Measurements from ENCODE around the gene PERM1.
"Not testable (repeated sequence)": the region's sequence is repeated elsewhere in the genome, so short reads cannot be mapped to it uniquely, and the experiment has no call there.

The PERM1 gene

GRCh38 chr1:947958-948357 is 33.9 kb downstream of the PERM1 start:
- H3K4me1 ChIP-seq (ENCODE audit: insufficient read depth, low read length, severe bottlenecking), result no peaks in the 10 kb centered on the region
- H3K36me3 ChIP-seq (ENCODE audit: insufficient read depth, low read length), result peaks cover 95% of the 10 kb centered on the region
- no peak overlapping the region for H3K9ac ChIP-seq (ENCODE audit: low read length)
- TF ChIP-seq EZH2 (IDR thresholded peaks at IDR 0.05; ENCODE audit: borderline replicate concordance, low read length), result no peak
- no peaks in the 10 kb centered on the region for H3F3A ChIP-seq (ENCODE audit: insufficient read depth, low read length)
- H3K79me2 ChIP-seq (ENCODE audit: insufficient read depth, low read length), result no peaks in the 10 kb centered on the region
- no peaks in the 10 kb centered on the region for H4K20me1 ChIP-seq (ENCODE audit: insufficient read depth, low read length)
- no peak overlapping the region for H3K4me3 ChIP-seq (ENCODE audit: low read depth, low read length, poor library complexity, severe bottlenecking)
- no peak overlapping the region for H2AFZ ChIP-seq (ENCODE audit: low read length)
- no peaks in the 10 kb centered on the region for H3K9me2 ChIP-seq (ENCODE audit: low read depth, low read length)
- H3K27ac ChIP-seq (ENCODE audit: low read depth, low read length, poor library complexity, severe bottlenecking), result no peak overlapping the region
- no peak overlapping the region for H3K4me2 ChIP-seq (ENCODE audit: low read length)
- no peaks in the 10 kb centered on the region for H3K27me3 ChIP-seq (ENCODE audit: insufficient read depth, low read length)
- H3K9me3 ChIP-seq (ENCODE audit: low read length), result no peaks in the 10 kb centered on the region

GRCh38 chr1:946811-947210 is 35.1 kb downstream of the PERM1 start:
- H3K9me3 ChIP-seq (ENCODE audit: low read length); H3K4me1 ChIP-seq (ENCODE audit: insufficient read depth, low read length, severe bottlenecking); H3K79me2 ChIP-seq (ENCODE audit: insufficient read depth, low read length); H3K27me3 ChIP-seq (ENCODE audit: insufficient read depth, low read length); H3K9ac ChIP-seq (ENCODE audit: low read length); H3K27ac ChIP-seq (ENCODE audit: low read depth, low read length, poor library complexity, severe bottlenecking); H2AFZ ChIP-seq (ENCODE audit: low read length); H3K4me3 ChIP-seq (ENCODE audit: low read depth, low read length, poor library complexity, severe bottlenecking); H3F3A ChIP-seq (ENCODE audit: insufficient read depth, low read length); H3K9me2 ChIP-seq (ENCODE audit: low read depth, low read length); H3K4me2 ChIP-seq (ENCODE audit: low read length); H4K20me1 ChIP-seq (ENCODE audit: insufficient read depth, low read length): not testable (repeated sequence)
- H3K36me3 ChIP-seq (ENCODE audit: insufficient read depth, low read length), result peaks cover 83% of the 10 kb centered on the region

GRCh38 chr1:945688-946556 is 36.0 kb downstream of the PERM1 start:
- TF ChIP-seq EZH2 (IDR thresholded peaks at IDR 0.05; ENCODE audit: borderline replicate concordance, low read length) (no peak), CTCF (IDR thresholded peaks at IDR 0.05; ENCODE audit: low read length) (no peak)
- Histone ChIP-seq H3K9me2 (ENCODE audit: low read depth, low read length) (no peaks in the 10 kb centered on the region), H4K20me1 (ENCODE audit: insufficient read depth, low read length) (no peaks in the 10 kb centered on the region), H3K79me2 (ENCODE audit: insufficient read depth, low read length) (no peaks in the 10 kb centered on the region), H3K27me3 (ENCODE audit: insufficient read depth, low read length) (peaks cover 4% of the 10 kb centered on the region; the same call in 1 of the 2 replicates), H3F3A (ENCODE audit: insufficient read depth, low read length) (no peaks in the 10 kb centered on the region), H3K9me3 (ENCODE audit: low read length) (no peaks in the 10 kb centered on the region), H2AFZ (ENCODE audit: low read length) (no peak overlapping the region), H3K9ac (ENCODE audit: low read length) (no peak overlapping the region), H3K36me3 (ENCODE audit: insufficient read depth, low read length) (peaks cover 74% of the 10 kb centered on the region), H3K4me3 (ENCODE audit: low read depth, low read length, poor library complexity, severe bottlenecking) (no peak overlapping the region), H3K4me2 (ENCODE audit: low read length) (no peak overlapping the region), H3K27ac (ENCODE audit: low read depth, low read length, poor library complexity, severe bottlenecking) (no peak overlapping the region), H3K4me1 (ENCODE audit: insufficient read depth, low read length, severe bottlenecking) (peaks cover 7% of the 10 kb centered on the region)

- Histone ChIP-seq H3K9me2 (ENCODE audit: low read depth, low read length) (no peaks in the 10 kb centered on the region), H3K79me2 (ENCODE audit: insufficient read depth, low read length) (no peaks in the 10 kb centered on the region), H3K4me3 (ENCODE audit: low read depth, low read length, poor library complexity, severe bottlenecking) (no peak overlapping the region), H4K20me1 (ENCODE audit: insufficient read depth, low read length) (no peaks in the 10 kb centered on the region), H3K27ac (ENCODE audit: low read depth, low read length, poor library complexity, severe bottlenecking) (no peak overlapping the region), H3F3A (ENCODE audit: insufficient read depth, low read length) (no peaks in the 10 kb centered on the region), H3K9me3 (ENCODE audit: low read length) (no peaks in the 10 kb centered on the region), H3K4me2 (ENCODE audit: low read length) (no peak overlapping the region), H3K36me3 (ENCODE audit: insufficient read depth, low read length) (peaks cover 62% of the 10 kb centered on the region), H3K9ac (ENCODE audit: low read length) (no peak overlapping the region), H2AFZ (ENCODE audit: low read length) (no peak overlapping the region), H3K27me3 (ENCODE audit: insufficient read depth, low read length) (peaks cover 7% of the 10 kb centered on the region; the same call in 1 of the 2 replicates), H3K4me1 (ENCODE audit: insufficient read depth, low read length, severe bottlenecking) (peaks cover 9% of the 10 kb centered on the region)
- TF ChIP-seq CTCF (IDR thresholded peaks at IDR 0.05; ENCODE audit: low read length) (no peak), EZH2 (IDR thresholded peaks at IDR 0.05; ENCODE audit: borderline replicate concordance, low read length) (no peak)
Measured at GRCh38 chr1:944341-945325, 37.3 kb downstream of the PERM1 start.

All from OCI-LY1 (cell line).